GM15510 (cell line): ENCODE data around the gene CDH4.

Experiments used
- POLR2A ChIP-seq: IDR thresholded peaks from 3 replicates; pipeline ENCODE4 v1.6.1; 2011; ENCODE audit warnings: borderline replicate concordance; ENCODE audit not compliant: insufficient read length; ENCODE audit errors: extremely low read depth

Gene CDH4

DNA sequence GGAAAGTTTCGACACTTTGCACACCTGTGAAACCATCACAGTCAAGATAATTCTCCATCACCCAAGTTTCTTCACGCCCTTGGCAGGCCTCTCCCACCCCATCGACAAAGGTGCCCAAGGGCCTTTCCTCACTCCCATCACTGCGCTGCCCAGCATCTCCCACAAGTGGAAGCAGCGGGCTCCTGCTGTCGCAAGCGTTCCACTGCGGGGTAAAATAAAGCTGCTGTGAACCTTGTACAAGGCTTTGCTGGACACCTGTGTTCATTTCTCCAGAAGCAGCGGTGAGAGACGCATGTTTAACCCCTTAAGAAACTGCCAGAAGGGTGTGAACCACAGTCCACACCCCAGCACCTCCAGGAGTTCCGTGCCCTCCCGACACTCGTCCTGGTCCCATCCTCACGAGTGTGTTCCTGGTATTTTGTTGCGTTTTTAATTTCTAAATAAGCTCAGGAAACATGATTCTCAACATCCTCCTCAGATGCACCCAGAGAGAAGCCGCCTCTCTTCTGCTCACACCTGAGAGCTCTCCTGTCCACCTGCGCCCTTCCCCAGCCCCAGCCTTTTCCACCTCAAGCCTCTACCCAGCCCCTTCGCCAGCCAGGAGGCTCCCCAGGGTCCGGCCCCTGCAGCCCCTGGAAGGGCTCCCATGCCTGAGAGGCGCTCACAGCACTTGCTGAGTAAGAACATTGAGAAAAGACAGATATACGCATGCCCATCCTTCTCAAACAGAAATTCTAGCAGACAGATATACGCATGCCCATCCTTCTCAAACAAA lies 716.2 kb downstream of the CDH4 start:
- no peak for TF ChIP-seq POLR2A

- no peak for TF ChIP-seq POLR2A
Observed at GRCh38 chr20:61968932-61969331, 716.9 kb downstream of the CDH4 start.

DNA sequence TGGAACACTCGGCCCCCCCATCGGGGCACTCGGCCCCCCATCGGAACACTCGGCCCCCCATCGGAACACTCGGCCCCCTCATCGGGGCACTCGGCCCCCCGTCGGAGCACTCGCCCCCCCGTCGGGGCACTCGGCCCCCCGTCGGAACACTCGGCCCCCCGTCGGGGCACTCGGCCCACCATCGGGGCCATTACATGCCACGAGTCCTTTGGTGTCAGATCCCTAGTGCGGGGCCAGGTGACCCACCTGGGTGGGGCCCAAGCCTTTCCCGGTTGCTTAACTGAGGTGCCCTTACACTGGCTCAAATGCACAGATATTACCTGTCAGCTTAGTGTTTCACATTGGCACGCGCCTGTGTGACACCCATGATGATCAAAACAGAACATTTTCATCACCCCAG lies 717.7 kb downstream of the CDH4 start:
- TF ChIP-seq POLR2A: no peak

DNA sequence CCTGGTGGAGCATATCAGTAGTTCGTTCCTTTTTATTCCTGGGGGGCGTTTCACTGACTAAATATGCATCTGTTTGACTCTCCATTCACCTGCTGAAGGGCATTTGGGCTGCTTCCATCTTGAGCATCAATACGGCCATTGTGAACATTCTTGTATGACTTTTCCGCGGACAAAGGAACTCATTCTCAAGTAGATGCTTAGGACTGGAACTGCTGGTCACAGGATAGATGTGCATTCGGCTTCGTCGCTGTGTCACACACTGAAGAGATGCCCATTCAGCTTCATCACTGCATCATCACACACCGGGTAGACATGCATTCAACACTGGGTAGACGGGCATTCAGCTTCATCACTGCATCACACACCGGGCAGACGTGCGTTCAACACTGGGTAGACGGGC lies 718.3 kb downstream of the CDH4 start:
- no peak for TF ChIP-seq POLR2A

- no peak for TF ChIP-seq POLR2A
Observed at GRCh38 chr20:61972636-61973508, 720.8 kb downstream of the CDH4 start.

- TF ChIP-seq POLR2A: no peak
Observed at GRCh38 chr20:61973515-61974356, 721.7 kb downstream of the CDH4 start.

DNA sequence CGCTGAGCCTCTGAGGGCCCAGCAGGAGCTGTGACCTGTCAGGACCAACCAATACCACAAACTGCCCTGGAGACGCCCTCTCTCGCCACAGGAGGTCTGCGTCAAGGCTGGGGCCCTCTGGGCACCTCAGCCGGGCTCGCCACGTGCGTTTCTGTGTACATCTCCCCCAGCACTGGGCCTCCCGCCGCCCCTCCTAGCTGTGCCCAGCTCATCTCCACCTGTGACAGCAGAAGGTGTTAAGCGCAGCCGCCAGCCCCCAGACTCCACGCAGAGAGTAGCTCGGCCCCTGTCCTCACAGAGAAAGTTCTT lies 722.2 kb downstream of the CDH4 start:
- TF ChIP-seq POLR2A: no peak

- TF ChIP-seq POLR2A: no peak
Observed at GRCh38 chr20:61975407-61976129, 723.5 kb downstream of the CDH4 start.

DNA sequence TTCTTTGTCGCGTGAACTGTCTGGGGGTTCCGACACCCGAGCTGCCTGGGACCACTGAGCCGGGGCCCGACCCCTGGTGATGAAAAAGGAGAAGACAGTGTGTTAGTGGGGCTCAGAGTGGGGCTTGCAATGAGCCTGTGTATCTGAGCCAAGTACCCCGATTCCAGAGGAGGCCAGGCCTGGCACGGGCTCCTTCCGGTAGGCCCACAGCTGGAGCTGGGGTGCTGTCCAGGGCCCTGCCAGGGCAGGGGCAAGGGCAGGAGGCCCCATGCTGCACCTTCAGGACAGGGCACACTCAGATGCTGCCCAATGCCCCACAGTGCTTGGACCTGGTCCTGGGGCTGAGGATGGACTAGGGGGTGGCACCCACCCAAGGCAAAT lies 724.2 kb downstream of the CDH4 start:
- no peak for TF ChIP-seq POLR2A

GRCh38 chr20:61976644-61977418 lies 724.8 kb downstream of the CDH4 start:
- no peak for TF ChIP-seq POLR2A

- TF ChIP-seq POLR2A: no peak
Observed at GRCh38 chr20:61977419-61977786, 725.3 kb downstream of the CDH4 start.

DNA sequence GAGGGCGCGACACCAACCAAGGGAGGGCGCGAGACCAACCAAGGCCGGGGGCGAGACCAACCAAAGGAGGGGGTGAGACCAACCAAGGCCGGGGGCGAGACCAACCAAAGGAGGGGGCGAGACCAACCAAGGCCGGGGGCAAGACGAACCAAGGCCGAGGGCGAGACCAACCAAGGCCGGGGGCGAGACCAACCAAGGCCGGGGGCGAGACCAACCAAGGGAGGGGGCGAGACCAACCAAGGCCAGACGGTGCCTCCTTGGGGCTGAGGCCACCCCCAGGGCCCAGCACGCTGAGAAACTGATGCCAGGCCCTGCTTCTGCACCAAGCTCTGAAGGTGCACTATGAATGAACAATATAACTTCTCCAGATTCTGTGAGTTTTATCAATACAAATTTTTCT lies 726.4 kb downstream of the CDH4 start:
- no peak for TF ChIP-seq POLR2A

DNA sequence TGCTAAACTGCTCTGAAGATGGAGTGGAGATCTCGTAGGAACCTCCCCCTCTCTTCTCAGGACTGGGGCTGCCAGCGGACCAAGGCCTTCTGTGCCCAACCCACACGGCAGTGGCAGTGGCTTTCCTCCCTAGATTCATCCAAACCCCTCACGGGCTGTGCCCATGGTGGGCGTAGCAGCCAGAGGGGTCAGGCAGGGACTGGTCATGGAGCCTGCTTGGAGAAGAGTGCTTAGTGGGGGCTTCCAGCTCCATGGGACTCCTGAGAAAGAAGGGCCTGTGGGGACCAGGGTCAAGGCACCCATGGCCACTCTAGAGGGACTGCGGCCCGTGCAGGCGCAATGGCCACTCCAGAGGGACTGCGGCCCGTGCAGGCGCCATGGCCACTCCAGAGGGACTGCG lies 727.0 kb downstream of the CDH4 start:
- no peak for TF ChIP-seq POLR2A
